Measurements from ENCODE around the gene DMRTC1. TPM values are rescaled to one million over a fixed set of nuclear protein-coding genes. Genes with fewer than 3 reads are reported as not detected.
A peak's percentile ranks its signal among the peaks of the same experiment; 100 is the strongest.
"Not testable (repeated sequence)": the region's sequence is repeated elsewhere in the genome, so short reads cannot be mapped to it uniquely, and the experiment has no call there.

Gene DMRTC1
- total and polyA plus RNA-seq, 2 of the 4 experiments (the other 2 are of a cell fraction): not detected

- H3K23ac ChIP-seq (ENCODE audit: low read depth, low read length); H2BK5ac ChIP-seq (ENCODE audit: low read depth, low read length, poor library complexity, severe bottlenecking); H3K9me3 ChIP-seq (ENCODE audit: control insufficient read depth, insufficient read depth, low read length); H4K8ac ChIP-seq (ENCODE audit: low read depth in 2 of 2, low read length in 2 of 2); H3K9me1 ChIP-seq (ENCODE audit: insufficient read depth, low read length); dilution Hi-C loops (cut with HindIII; ENCODE audit: low sequenced_read_pairs, unreplicated experiment); H3K18ac ChIP-seq (ENCODE audit: low read depth, low read length); CTCF ChIA-PET; DNase-seq; H3K27me3 ChIP-seq (ENCODE audit: control insufficient read depth, insufficient read depth, low read length); H3K9ac ChIP-seq (ENCODE audit: low read depth, low read length); H2AK9ac ChIP-seq (replicated peaks; ENCODE audit: low read depth, low read length, poor library complexity); H2AFZ ChIP-seq (replicated peaks; ENCODE audit: low read length, poor library complexity); H3K79me1 ChIP-seq (ENCODE audit: low read depth in 1 of 2, low read length in 2 of 2); H3K56ac ChIP-seq (ENCODE audit: extremely low read depth, insufficient read depth, low read length); H3K4me1 ChIP-seq (ENCODE audit: control insufficient read depth, insufficient read depth, low read length); H2BK20ac ChIP-seq (ENCODE audit: low read depth, low read length); H4K5ac ChIP-seq (ENCODE audit: low read depth, low read length); H4K91ac ChIP-seq (ENCODE audit: insufficient read depth, low read depth, low read length); H2AK5ac ChIP-seq (ENCODE audit: low read depth, low read length); H2BK120ac ChIP-seq (ENCODE audit: low read depth, low read length); H3K4me2 ChIP-seq (ENCODE audit: low read depth, low read length); H3K4ac ChIP-seq (ENCODE audit: low read depth, low read length); H3K27ac ChIP-seq (ENCODE audit: insufficient read depth, low read length); in situ Hi-C loops (cut with MboI; ENCODE audit: low sequenced_read_pairs); BruUV-seq (replicated peaks); H3K36me3 ChIP-seq (ENCODE audit: control insufficient read depth, insufficient read depth, low read length); H2BK15ac ChIP-seq (ENCODE audit: low read depth, low read length); H4K20me1 ChIP-seq (ENCODE audit: insufficient read depth, low read length); POLR2A ChIA-PET (ENCODE audit: unreplicated experiment); H3K4me3 ChIP-seq (ENCODE audit: insufficient read depth, low read depth, low read length); H3K14ac ChIP-seq (replicated peaks; ENCODE audit: low read depth, low read length); intact Hi-C loops (cut with micrococcal nuclease); ATAC-seq (ENCODE audit: low read depth): not testable (repeated sequence)
- WGBS, 2 experiments (ENCODE audit: extremely low coverage in 2 of 2, insufficient read length in 1 of 2): no CpG with 5 or more reads among the region's 8 CpGs
Observed at GRCh38 chrX:72936882-72937455, 6.7 kb downstream of the DMRTC1 start.

- H2AK5ac ChIP-seq (ENCODE audit: low read depth, low read length); H2BK15ac ChIP-seq (ENCODE audit: low read depth, low read length); H4K8ac ChIP-seq (ENCODE audit: low read depth in 2 of 2, low read length in 2 of 2); POLR2A ChIA-PET (ENCODE audit: unreplicated experiment); H3K27ac ChIP-seq (ENCODE audit: insufficient read depth, low read length); H2BK5ac ChIP-seq (ENCODE audit: low read depth, low read length, poor library complexity, severe bottlenecking); DNase-seq; H3K14ac ChIP-seq (replicated peaks; ENCODE audit: low read depth, low read length); H3K56ac ChIP-seq (ENCODE audit: extremely low read depth, insufficient read depth, low read length); CTCF ChIA-PET; H2BK120ac ChIP-seq (ENCODE audit: low read depth, low read length); H3K9me1 ChIP-seq (ENCODE audit: insufficient read depth, low read length); H3K9ac ChIP-seq (ENCODE audit: low read depth, low read length); H3K9me3 ChIP-seq (ENCODE audit: control insufficient read depth, insufficient read depth, low read length); BruUV-seq (replicated peaks); H3K4me1 ChIP-seq (ENCODE audit: control insufficient read depth, insufficient read depth, low read length); H2AK9ac ChIP-seq (replicated peaks; ENCODE audit: low read depth, low read length, poor library complexity); H3K79me1 ChIP-seq (ENCODE audit: low read depth in 1 of 2, low read length in 2 of 2); intact Hi-C loops (cut with micrococcal nuclease); H3K4me3 ChIP-seq (ENCODE audit: insufficient read depth, low read depth, low read length); H3K4ac ChIP-seq (ENCODE audit: low read depth, low read length); H2AFZ ChIP-seq (replicated peaks; ENCODE audit: low read length, poor library complexity); dilution Hi-C loops (cut with HindIII; ENCODE audit: low sequenced_read_pairs, unreplicated experiment); H2BK20ac ChIP-seq (ENCODE audit: low read depth, low read length); H4K91ac ChIP-seq (ENCODE audit: insufficient read depth, low read depth, low read length); H3K18ac ChIP-seq (ENCODE audit: low read depth, low read length); H4K20me1 ChIP-seq (ENCODE audit: insufficient read depth, low read length); H3K23ac ChIP-seq (ENCODE audit: low read depth, low read length); H4K5ac ChIP-seq (ENCODE audit: low read depth, low read length); H3K36me3 ChIP-seq (ENCODE audit: control insufficient read depth, insufficient read depth, low read length); H3K27me3 ChIP-seq (ENCODE audit: control insufficient read depth, insufficient read depth, low read length); H3K4me2 ChIP-seq (ENCODE audit: low read depth, low read length); in situ Hi-C loops (cut with MboI; ENCODE audit: low sequenced_read_pairs): not testable (repeated sequence)
- peak; percentile 46; the same call in 1 of the 2 replicates for ATAC-seq (ENCODE audit: low read depth)
- no CpG with 5 or more reads among the region's 7 CpGs for WGBS, 2 experiments (ENCODE audit: extremely low coverage in 2 of 2, insufficient read length in 1 of 2)
Observed at GRCh38 chrX:72936455-72936854, 7.2 kb downstream of the DMRTC1 start.

Data from IMR-90 (cell line).